Smooth muscle cell (in vitro differentiated cells): Measurements from ENCODE around the gene SNRPD3. TPM values are rescaled to one million over a fixed set of nuclear protein-coding genes. Genes with fewer than 3 reads are reported as not detected.

Source experiments
- DNase-seq: peaks from one replicate; lab custom pipeline; 2025; ENCODE audit not compliant: unreplicated experiment; lab: John Stamatoyannopoulos, UW
- H2AFZ ChIP-seq: fragments of 200-600 bp; sonication (generic); 2 replicates; pipeline ENCODE4 v1.6.0; 2016; ENCODE audit warnings: antibody characterized with exemption, low read depth, mild to moderate bottlenecking
- H3F3A ChIP-seq: fragments of 200-600 bp; sonication (generic); 2 replicates; pipeline ENCODE4 v1.6.0; 2017; ENCODE audit warnings: antibody characterized with exemption, low read depth
- H3K27ac ChIP-seq: fragments of 200-600 bp; sonication (generic); 2 replicates; pipeline ENCODE4 v1.5.1; 2016; ENCODE audit warnings: low read depth, mild to moderate bottlenecking
- H3K27me3 ChIP-seq: fragments of 200-600 bp; sonication (generic); 2 replicates; pipeline ENCODE4 v1.6.1; 2016; ENCODE audit warnings: low read depth, mild to moderate bottlenecking
- H3K36me3 ChIP-seq: fragments of 200-600 bp; sonication (generic); 2 replicates; pipeline ENCODE4 v1.5.1; 2016; ENCODE audit warnings: low read depth
- H3K4me1 ChIP-seq: fragments of 200-600 bp; sonication (generic); 2 replicates; pipeline ENCODE4 v1.5.1; 2016; ENCODE audit warnings: low read depth
- H3K4me2 ChIP-seq: fragments of 200-600 bp; sonication (generic); 2 replicates; pipeline ENCODE4 v1.6.0; 2016; ENCODE audit warnings: mild to moderate bottlenecking
- H3K4me3 ChIP-seq: fragments of 200-600 bp; sonication (generic); 2 replicates; pipeline ENCODE4 v1.5.1; 2016; ENCODE audit warnings: mild to moderate bottlenecking
- H3K79me2 ChIP-seq: fragments of 200-600 bp; sonication (generic); 2 replicates; pipeline ENCODE4 v1.6.0; 2016; ENCODE audit warnings: low read depth, mild to moderate bottlenecking
- H3K9ac ChIP-seq: fragments of 200-600 bp; sonication (generic); 2 replicates; pipeline ENCODE4 v1.6.0; 2016; ENCODE audit warnings: low read depth
- H3K9me3 ChIP-seq: fragments of 200-600 bp; sonication (generic); replicated peaks from 2 replicates; pipeline ENCODE4 v1.5.1; 2016; ENCODE audit warnings: low read depth
- H4K20me1 ChIP-seq: fragments of 200-600 bp; sonication (generic); 2 replicates; pipeline ENCODE4 v1.6.0; 2016; ENCODE audit warnings: low read depth
- CTCF ChIP-seq: fragments of 200-600 bp; sonication (generic); IDR thresholded peaks from 2 replicates; pipeline ENCODE4 v1.5.1; 2017; ENCODE audit warnings: borderline replicate concordance, mild to moderate bottlenecking, antibody characterized with exemption; ENCODE audit not compliant: insufficient read depth, poor library complexity, severe bottlenecking
- WGBS: methylation state at CpG from one replicate; pipeline ENCODE4 v1.1.7; 2016; ENCODE audit warnings: low lambda C conversion rate; 5-methylcytosine and 5-hydroxymethylcytosine counted together
- polyA plus RNA-seq: library from polyadenylated mRNA; unstranded; fragments of >200 nt; fragmentation: Nextera tagmentation; extraction: Ambion mirVana; gene quantifications from 2 replicates; pipeline ENCODE4 v1.2.1, GENCODE V29; 2016
- total RNA-seq: library from RNA; depleted of rRNA; stranded (reverse); fragments of >200 nt; gene quantifications from 2 replicates; pipeline ENCODE4 v1.2.3, GENCODE V29; 2014

Gene SNRPD3
- total and polyA plus RNA-seq, 2 experiments from 2014 or later: 97.6 to 114 TPM

GRCh38 chr22:24554313-24555164 is 1.3 kb upstream of the SNRPD3 start, which contains the start of gene GUCD1:
Gene GUCD1 (minus strand): TSS chr22:24555138. CDS start chr22:24554991, 147 bp downstream.
- no peaks in the 10 kb centered on the region for H3K27me3 ChIP-seq
- peaks cover 17% of the 10 kb centered on the region for H3K4me1 ChIP-seq
- peak within 1 kb of the TSS; percentile 83 for H3K27ac ChIP-seq
- H3K36me3 ChIP-seq: no peaks in the 10 kb centered on the region
- H2AFZ ChIP-seq: peak within 1 kb of the TSS; percentile 95
- H3K4me2 ChIP-seq: peak within 1 kb of the TSS; percentile 91
- no peaks in the 10 kb centered on the region for H3K9me3 ChIP-seq
- peak; percentile 40 for DNase-seq
- TF ChIP-seq CTCF: no peak
- H3K4me3 ChIP-seq: peak within 1 kb of the TSS; percentile 85
- no peaks in the 10 kb centered on the region for H3F3A ChIP-seq
- under 1% methylated on average over 57 of the region's 64 CpGs for WGBS
- H3K79me2 ChIP-seq: peaks cover 82% of the 10 kb centered on the region
- peak within 1 kb of the TSS; percentile 93 for H3K9ac ChIP-seq
- peaks cover 70% of the 10 kb centered on the region for H4K20me1 ChIP-seq

GRCh38 chr22:24559471-24559870 is 3.7 kb downstream of the SNRPD3 start:
- 98% methylated on average over 4 of the region's 4 CpGs for WGBS
- no peak for TF ChIP-seq CTCF

GRCh38 chr22:24563246-24563645 is 7.4 kb downstream of the SNRPD3 start:
- H3K4me3 ChIP-seq: no peak overlapping the region
- no peaks in the 10 kb centered on the region for H3K36me3 ChIP-seq
- no peak overlapping the region for H3K4me2 ChIP-seq
- H4K20me1 ChIP-seq: peaks cover 94% of the 10 kb centered on the region
- H3F3A ChIP-seq: peaks cover 3% of the 10 kb centered on the region
- H3K27me3 ChIP-seq: no peaks in the 10 kb centered on the region
- no peak overlapping the region for H3K9ac ChIP-seq
- H3K27ac ChIP-seq: no peak overlapping the region
- no peak for TF ChIP-seq CTCF
- no peak overlapping the region for H2AFZ ChIP-seq
- DNase-seq: no peak
- H3K79me2 ChIP-seq: peaks cover 84% of the 10 kb centered on the region
- 94% methylated on average over 2 of the region's 2 CpGs for WGBS
- H3K4me1 ChIP-seq: no peaks in the 10 kb centered on the region
- no peaks in the 10 kb centered on the region for H3K9me3 ChIP-seq

More at GRCh38 chr22:24559471-24559870, 3.7 kb downstream of the SNRPD3 start:
- Histone ChIP-seq H3K4me2 (no peak overlapping the region), H2AFZ (no peak overlapping the region), H3K27me3 (no peaks in the 10 kb centered on the region), H4K20me1 (peaks cover 72% of the 10 kb centered on the region), H3K9me3 (no peaks in the 10 kb centered on the region), H3K4me3 (no peak overlapping the region), H3K27ac (no peak overlapping the region), H3K4me1 (peaks cover 9% of the 10 kb centered on the region), H3F3A (peaks cover 3% of the 10 kb centered on the region), H3K79me2 (peaks cover 84% of the 10 kb centered on the region), H3K36me3 (no peaks in the 10 kb centered on the region), H3K9ac (no peak overlapping the region)
- no peak for DNase-seq
